NCI-H345 (cell line): ENCODE data around the gene RNF151.
"Not testable (repeated sequence)": the region's sequence is repeated elsewhere in the genome, so short reads cannot be mapped to it uniquely, and the experiment has no call there.

Experiments used
- DNase-seq: peaks from one replicate; lab custom pipeline; 2025; lab: John Stamatoyannopoulos, UW

The RNF151 gene

DNA sequence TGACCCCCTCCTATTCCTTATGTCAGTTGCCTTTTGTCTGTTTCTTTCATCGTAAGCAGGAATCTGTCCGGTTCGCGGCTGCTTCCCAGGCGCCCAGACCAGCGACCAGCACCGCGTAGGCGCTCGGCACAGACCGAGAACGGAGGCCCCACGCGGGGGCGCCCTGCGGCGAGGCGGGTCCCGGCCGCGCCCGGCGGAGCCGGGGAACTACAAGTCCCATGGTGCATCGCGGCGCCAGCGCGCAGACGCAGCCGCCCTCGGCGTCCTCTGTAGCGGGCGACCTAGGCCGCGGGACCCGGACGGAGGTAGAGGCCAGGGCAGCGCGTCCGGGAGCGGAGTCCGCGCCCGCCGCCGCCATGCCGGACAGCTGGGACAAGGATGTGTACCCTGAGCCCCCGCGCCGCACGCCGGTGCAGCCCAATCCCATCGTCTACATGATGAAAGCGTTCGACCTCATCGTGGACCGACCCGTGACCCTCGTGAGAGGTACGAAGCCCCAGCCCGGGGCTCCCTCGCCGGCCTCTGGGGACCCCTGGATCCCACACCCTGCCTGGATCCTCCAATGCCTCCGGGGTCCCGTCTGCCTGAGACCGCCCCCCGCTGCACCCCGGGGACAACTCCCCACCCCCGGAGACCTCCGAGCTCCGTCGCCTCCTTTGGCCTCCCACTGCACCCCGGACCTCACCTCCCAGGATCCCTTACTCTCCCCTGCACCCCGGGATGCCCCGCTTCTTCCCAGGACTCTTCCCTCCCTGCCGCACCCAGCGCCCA lies 7.2 kb upstream of the RNF151 start, which contains the start of gene NDUFB10:
TSS of gene NDUFB10 (plus strand) at position 270 of the 771 bp plus-strand sequence. CDS start at position 357, 87 bp downstream.
- peak; percentile 87 for DNase-seq

DNA sequence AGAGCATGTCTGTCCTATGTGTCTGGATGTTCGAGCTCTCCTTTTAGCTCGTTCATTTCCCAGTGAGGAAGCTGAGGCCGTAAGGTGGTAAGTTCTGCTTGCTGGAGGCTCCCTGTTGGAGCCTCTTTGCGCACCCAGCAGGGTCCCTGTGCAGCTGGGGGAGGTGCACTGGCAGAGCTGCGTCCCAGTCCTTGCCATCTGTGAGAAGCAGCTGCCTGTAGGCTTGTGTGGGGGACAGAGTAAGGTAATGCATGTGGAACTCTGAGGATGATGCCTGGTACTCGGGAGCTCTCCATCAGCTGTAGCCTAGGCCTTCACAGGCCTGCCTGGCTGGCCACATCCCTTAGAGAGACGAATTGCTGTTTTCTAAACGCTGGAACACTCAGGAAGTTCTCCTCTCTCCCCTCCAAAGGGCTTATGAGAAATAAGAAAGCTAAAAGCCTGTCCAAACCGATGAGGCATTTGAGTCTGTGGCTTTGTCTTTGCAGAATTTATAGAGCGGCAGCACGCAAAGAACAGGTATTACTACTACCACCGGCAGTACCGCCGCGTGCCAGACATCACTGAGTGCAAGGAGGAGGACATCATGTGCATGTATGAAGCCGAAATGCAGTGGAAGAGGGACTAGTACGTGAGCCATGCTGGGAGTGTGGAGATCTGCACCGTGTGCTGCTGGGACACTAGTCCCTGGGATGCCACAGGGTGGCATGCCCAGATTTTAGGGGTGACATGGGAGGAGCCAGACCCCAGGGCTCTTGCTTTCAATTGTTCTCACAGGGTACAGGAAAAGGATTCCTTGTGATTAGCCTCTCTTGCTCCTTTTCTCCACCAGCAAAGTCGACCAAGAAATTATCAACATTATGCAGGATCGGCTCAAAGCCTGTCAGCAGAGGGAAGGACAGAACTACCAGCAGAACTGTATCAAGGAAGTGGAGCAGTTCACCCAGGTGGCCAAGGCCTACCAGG lies 5.7 kb upstream of the RNF151 start:
- DNase-seq, result peak; percentile 68

DNA sequence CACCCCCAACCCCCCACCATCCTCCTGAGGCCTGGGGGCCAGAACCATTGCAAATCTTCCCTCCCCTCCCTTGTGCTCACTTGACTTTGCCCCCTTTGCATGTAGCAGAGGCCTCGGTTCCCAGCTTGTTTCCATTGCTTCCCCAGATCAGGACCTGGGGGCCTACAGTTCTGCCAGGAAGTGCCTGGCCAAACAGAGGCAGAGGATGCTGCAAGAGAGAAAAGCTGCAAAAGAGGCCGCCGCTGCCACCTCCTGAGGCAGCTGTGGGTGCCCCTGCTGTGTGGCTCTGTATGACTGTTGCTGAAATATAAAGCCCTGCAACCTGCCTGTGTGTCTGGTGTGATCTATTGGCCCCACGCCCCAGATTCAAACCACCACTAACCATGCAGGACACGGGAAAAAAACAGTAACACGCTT lies 5.0 kb upstream of the RNF151 start:
- no peak for DNase-seq

DNA sequence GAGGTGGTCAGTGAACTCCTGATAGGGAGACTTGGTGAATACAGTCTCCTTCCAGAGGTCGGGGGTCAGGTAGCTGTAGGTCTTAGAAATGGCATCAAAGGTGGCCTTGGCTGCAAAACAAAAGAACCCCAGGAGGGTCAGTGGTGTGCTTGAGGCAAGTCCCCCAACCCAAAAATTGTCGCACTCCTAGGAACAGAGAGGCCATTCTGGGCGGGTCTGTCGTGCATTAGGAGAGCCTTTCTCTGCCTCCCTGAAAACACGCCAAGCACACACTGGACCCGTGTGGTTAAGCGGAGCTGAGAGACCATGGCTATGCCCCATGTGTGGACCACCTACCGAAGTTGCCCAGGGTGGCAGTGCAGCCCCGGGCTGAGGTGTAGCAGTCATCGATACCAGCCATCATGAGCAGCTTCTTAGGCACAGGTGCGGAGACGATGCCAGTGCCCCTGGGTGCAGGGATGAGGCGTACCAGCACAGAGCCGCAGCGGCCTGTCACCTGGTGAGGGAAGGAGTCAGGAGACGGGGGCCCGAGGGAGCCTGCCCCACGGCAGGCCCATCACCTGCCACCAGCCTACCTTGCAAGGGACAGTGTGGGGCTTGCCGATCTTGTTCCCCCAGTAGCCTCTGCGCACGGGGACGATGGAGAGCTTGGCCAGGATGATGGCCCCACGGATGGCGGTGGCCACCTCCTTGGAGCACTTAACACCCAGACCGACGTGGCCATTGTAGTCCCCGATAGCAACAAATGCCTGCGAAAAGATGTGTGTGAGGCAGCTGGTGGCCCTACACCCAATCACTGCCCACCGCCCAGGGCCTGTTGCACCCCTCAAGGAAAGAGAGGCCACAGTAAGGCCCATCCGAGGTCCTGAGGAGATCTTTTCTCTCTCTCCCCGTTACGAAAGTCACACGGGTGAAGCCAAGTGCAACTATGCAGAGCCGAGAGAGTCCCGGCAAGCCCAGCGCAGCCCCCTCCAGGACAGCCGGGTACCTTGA lies 4.2 kb upstream of the RNF151 start:
- not testable (repeated sequence) for DNase-seq

GRCh38 chr16:1963806-1964505 lies 2.7 kb upstream of the RNF151 start:
- no peak for DNase-seq

DNA sequence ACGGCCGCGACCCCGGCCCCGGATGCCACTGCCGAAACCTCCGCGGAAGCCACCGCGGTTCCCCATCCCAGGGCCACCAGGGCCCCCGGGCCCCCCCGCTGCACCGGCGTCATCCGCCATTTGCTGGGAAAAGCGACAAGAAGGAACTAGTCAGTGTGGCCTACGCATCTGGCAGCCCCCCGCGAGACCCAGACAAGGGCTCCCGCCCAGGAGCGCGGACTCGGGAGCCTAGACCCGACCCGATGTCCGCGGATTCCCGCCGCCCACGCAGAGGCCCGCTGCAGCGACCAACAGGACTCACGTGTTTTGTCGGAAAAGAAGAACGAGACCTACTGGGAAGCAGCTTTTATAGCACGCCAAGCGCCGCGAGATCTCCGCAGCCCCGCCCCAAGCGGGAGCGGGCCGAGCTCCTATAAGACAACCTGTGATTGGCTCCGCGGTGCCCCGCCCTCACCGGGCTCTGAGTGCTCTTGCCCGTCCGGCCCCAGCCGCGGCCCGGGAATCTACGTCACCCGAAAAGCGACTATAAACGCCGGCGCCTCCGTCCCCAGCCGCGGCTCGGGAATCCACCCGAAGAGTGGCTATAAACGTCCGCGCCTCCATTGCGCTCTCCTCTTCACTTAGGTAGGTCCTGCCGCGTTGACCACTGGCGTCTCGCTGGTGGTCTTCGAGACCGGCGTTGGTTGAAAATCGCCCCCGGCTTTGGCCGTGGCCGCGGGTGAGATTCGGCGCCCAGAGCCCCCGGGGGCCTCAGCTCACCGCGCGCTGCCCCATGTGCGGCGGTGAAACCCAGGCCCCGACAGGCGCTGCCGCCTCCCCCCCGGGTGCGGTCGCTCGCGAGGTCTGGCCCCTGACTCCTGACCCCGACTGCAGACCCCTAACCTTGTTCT lies 1.9 kb upstream of the RNF151 start, which contains the start of gene RPS2:
TSS of gene RPS2 (minus strand) at position 321 of the 890 bp plus-strand sequence. CDS start at position 120, 201 bp downstream.
- DNase-seq, result peak; percentile 99

DNA sequence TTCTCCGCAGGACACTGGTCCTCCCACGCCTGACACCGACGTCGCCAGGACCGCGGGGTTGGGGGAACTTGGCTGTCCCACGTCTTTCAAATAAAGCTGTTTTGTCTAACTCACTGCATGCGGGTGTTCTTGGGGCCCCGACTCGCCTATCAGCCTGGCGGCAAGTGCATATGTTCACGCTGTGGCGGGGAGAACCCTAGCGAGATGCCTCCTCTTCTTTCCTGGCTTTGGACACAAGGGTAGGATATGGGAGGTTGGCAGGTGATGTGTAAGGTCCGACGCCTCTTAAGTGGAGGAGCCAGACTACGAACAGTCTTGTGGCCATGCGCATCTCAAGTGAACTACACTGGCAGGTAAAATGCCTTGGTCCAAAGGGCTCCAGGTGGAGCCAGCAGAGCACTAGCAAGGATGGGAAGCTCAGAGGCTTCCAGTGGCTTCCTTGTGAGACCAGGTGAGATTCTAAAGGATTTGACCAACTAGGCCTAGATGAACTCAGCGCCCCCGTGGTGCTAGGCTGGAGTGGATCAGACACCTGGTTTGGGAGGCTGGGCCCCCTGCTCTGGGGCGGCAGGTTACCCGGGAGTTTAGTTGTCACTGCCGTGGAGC lies 1.2 kb upstream of the RNF151 start:
- no peak for DNase-seq

DNA sequence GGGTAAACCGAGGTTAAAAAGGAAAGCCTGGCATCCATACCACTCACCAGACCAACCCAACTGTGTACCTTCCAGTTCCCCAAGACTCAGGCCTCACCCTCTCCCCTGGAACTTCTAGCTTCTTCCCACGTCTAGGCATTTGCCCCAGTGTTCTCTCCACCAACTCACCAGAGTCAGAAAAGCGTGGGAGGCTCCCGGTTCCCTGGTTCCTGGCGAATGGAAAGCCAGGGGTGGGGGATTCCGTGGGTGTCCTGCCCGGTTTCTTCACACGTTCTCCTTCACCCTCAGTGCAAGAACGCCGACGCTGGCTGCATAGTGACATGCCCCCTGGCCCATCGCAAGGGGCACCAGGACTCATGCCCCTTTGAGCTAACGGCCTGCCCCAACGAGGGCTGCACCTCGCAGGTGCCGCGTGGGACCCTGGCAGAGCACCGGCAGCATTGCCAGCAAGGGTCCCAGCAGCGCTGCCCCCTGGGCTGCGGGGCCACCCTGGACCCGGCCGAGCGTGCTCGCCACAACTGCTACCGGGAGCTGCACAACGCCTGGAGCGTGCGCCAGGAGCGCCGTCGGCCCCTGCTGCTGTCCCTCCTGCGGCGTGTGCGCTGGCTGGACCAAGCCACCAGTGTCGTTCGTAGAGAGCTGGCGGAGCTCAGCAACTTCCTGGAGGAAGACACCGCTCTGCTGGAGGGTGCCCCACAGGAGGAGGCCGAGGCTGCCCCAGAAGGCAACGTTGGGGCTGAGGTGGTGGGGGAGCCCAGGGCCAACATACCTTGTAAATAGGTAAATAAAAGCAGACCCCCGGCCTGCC lies 1.7 kb downstream of the RNF151 start:
- DNase-seq, result no peak

DNA sequence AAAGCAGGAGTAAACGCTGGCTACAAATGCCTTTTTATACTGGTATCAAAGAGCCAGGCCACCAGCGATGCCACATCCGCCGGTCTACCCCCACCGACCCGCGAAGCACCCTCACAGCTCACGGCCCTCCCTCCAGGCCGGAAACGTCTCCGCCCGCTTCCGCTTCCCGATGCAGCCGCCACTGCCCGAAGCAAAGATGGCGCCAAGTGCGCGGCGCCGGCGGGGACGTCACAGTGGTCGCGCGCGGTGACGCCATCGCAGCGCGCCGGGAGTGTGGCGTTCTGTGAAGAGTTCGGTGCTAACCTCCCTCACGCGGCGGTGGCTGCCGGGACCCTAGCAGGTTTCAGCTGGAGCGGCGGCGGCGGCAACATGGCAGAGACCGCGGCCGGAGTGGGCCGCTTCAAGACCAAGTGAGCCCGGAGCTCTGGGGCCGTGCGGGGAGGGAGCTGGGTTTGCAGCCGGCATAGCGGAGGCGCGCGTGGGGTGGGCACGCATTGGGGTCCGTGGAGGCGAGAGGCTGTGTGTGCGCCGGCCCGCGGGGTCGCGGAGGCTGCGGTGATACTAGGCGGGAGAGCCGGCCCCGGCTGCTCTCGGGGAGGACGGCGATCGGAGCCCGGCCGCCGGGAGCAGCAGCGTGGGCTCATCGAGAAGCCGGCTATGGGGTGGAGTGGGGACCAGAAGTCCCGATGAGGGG lies 5.3 kb downstream of the RNF151 start, which contains the start of gene TBL3:
TSS of gene TBL3 (plus strand) at position 258 of the 694 bp plus-strand sequence. CDS start at position 370, 112 bp downstream.
- peak; percentile 94 for DNase-seq

GRCh38 chr16:1972490-1972877 lies 5.8 kb downstream of the RNF151 start:
- DNase-seq, result no peak

DNA sequence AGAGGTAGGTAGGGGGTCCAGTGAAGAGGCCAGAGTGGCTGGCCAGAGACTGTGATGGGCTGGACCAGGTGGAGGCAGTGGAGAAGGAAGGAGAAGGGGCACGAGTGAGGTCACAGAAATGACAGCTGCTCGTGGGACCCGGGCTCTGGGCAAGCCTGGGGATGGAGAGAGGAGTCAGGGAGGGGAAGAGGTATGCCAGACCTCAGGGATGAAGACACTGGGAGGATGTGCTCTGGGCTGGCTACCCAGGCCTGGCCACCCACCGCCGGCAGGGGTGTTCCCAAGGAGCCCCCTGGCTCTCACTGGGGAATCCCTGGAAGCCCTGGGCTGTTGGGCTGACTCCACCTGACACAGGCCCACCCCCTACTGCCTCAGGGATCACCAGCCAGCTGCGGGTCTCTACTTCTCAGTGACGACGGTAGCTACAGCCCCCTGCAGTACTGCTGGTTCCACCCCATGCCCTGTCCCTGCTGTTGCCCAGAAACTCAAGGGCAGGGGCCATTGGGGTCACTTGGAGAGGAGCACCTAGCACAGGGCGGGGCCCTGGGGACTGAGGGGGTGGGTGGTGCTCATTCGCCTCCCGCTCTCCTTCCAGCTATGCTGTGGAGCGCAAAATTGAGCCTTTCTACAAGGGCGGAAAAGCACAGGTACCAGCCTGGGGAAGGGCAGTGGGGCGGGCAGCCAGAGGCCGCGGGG lies 7.0 kb downstream of the RNF151 start:
- no peak for DNase-seq

GRCh38 chr16:1974157-1975070 lies 7.8 kb downstream of the RNF151 start:
- DNase-seq, result no peak

GRCh38 chr16:1975432-1976215 lies 9.0 kb downstream of the RNF151 start:
- DNase-seq, result no peak

- no peak for DNase-seq
Measured at GRCh38 chr16:1976216-1976520, 9.5 kb downstream of the RNF151 start.
